Endothelial cell of umbilical vein (primary cell): ENCODE measurements around the gene SNRNP35.

Source experiments
- EZH2 ChIP-seq: IDR thresholded peaks from 2 replicates; pipeline ENCODE4 v1.6.1; 2012; ENCODE audit warnings: borderline replicate concordance, low read depth, mild to moderate bottlenecking, moderate library complexity, low read length, inconsistent platforms; ENCODE audit not compliant: severe bottlenecking
- FOS ChIP-seq: IDR thresholded peaks from 2 replicates; pipeline ENCODE4 v1.6.1; 2011; ENCODE audit warnings: mild to moderate bottlenecking, low read length, moderate library complexity, borderline replicate concordance; ENCODE audit not compliant: insufficient read depth
- POLR2A ChIP-seq: IDR thresholded peaks from 2 replicates; pipeline ENCODE4 v1.6.1; 2012; ENCODE audit warnings: low read depth, mild to moderate bottlenecking, control low read depth, low read length
- POLR2AphosphoS5 ChIP-seq: IDR thresholded peaks from 2 replicates; pipeline ENCODE4 v1.6.1; 2012; ENCODE audit warnings: low read depth, mild to moderate bottlenecking, control low read depth, low read length, moderate library complexity; ENCODE audit not compliant: insufficient read depth
- TF ChIP-seq, protein P1 (sequence below), 2 donors: IDR thresholded peaks; 1 replicate in 1 of 2; 2 replicates in 1 of 2; pipeline ENCODE4 v1.5.1; 2011; ENCODE audit warnings: low read length in 2 of 2, mild to moderate bottlenecking in 2 of 2, moderate library complexity in 2 of 2, control low read depth in 1 of 2, inconsistent platforms in 1 of 2, low read depth in 1 of 2; ENCODE audit not compliant: insufficient read depth in 1 of 2; ENCODE audit errors: extremely low read depth in 1 of 2
- TF ChIP-seq, protein P2 (sequence below): IDR thresholded peaks from 2 replicates; pipeline ENCODE4 v1.6.1; 2011; ENCODE audit not compliant: insufficient read depth, insufficient read length

DNA sequence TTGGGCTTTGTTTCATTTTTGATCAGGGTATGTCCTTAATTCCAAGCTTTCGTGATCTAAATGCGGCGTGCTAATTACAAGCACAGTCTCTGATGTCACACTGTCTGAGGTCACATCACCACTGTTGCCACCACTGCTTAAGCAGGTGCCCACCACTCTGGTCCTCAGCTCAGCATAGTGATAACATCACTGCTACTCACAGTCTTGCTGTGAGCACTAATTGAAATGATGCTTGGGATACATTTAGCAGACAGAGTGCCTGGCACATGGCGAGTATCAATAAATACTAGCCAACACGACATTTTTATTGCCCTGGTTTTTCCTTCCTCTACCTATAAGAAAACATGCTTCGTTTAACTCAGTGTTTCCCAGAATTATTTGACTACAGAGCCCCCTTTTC is 29.3 kb upstream of the SNRNP35 start:
- TF ChIP-seq, protein P1, sequence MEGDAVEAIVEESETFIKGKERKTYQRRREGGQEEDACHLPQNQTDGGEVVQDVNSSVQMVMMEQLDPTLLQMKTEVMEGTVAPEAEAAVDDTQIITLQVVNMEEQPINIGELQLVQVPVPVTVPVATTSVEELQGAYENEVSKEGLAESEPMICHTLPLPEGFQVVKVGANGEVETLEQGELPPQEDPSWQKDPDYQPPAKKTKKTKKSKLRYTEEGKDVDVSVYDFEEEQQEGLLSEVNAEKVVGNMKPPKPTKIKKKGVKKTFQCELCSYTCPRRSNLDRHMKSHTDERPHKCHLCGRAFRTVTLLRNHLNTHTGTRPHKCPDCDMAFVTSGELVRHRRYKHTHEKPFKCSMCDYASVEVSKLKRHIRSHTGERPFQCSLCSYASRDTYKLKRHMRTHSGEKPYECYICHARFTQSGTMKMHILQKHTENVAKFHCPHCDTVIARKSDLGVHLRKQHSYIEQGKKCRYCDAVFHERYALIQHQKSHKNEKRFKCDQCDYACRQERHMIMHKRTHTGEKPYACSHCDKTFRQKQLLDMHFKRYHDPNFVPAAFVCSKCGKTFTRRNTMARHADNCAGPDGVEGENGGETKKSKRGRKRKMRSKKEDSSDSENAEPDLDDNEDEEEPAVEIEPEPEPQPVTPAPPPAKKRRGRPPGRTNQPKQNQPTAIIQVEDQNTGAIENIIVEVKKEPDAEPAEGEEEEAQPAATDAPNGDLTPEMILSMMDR (IDR thresholded peaks at IDR 0.05; ENCODE audit: extremely low read depth in 1 of 2, insufficient read depth in 1 of 2, low read depth in 1 of 2, low read length in 2 of 2): no peak
- TF ChIP-seq EZH2 (no peak), POLR2A (no peak), POLR2AphosphoS5 (no peak), FOS (no peak)
- TF ChIP-seq, protein P2, sequence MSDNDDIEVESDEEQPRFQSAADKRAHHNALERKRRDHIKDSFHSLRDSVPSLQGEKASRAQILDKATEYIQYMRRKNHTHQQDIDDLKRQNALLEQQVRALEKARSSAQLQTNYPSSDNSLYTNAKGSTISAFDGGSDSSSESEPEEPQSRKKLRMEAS: no peak
